WTC11 (cell line): Measurements from ENCODE around the gene STARD5. TPM values are rescaled to one million over a fixed set of nuclear protein-coding genes. Genes with fewer than 3 reads are reported as not detected.

Experiments
- ATAC-seq: fragments of 200-7000 bp; cut with Tn5 transposase; 2 replicates; pipeline ENCODE4 v1.10.0; 2021; ENCODE audit warnings: mild to moderate bottlenecking, moderate library complexity
- CTCF ChIA-PET: fragments of 300-600 bp; sonication (Branson Sonifier 250); formaldehyde crosslinking; loops from one replicate; lab custom pipeline; 2021; ENCODE audit warnings: antibody characterized with exemption; lab: Charles Lee
- POLR2A ChIA-PET: fragments of 350-600 bp; sonication (Branson Sonifier 250); formaldehyde crosslinking; loops from one replicate; lab custom pipeline; 2021; ENCODE audit warnings: antibody characterized with exemption; lab: Charles Lee
- DNase-seq: peaks from one replicate; pipeline ENCODE4 v3.0.0; 2021; ENCODE audit warnings: low spot score
- H3K27ac Mint-ChIP-seq: 2 replicates; pipeline ENCODE4 v1.8.0; 2021; ENCODE audit warnings: mixed read lengths
- H3K27me3 Mint-ChIP-seq: 2 replicates; pipeline ENCODE4 v1.8.0; 2021; ENCODE audit warnings: low read depth, mild to moderate bottlenecking, moderate library complexity, mixed read lengths
- H3K36me3 Mint-ChIP-seq: 2 replicates; pipeline ENCODE4 v1.8.0; 2021; ENCODE audit warnings: mixed read lengths
- H3K4me1 Mint-ChIP-seq: 2 replicates; pipeline ENCODE4 v1.8.0; 2022; ENCODE audit warnings: mixed read lengths
- H3K4me3 Mint-ChIP-seq: 2 replicates; pipeline ENCODE4 v1.8.0; 2021; ENCODE audit warnings: mild to moderate bottlenecking, moderate library complexity, mixed read lengths
- H3K9me3 Mint-ChIP-seq: 2 replicates; pipeline ENCODE4 v1.8.0; 2021; ENCODE audit warnings: mixed read lengths
- ATF1 ChIP-seq: sonication (generic); formaldehyde crosslinking; IDR thresholded peaks from 2 replicates; pipeline ENCODE4 v1.8.1; 2023; ENCODE audit warnings: mild to moderate bottlenecking, moderate library complexity, missing genetic modification reagents
- ATF6 ChIP-seq: sonication (generic); formaldehyde crosslinking; IDR thresholded peaks from 2 replicates; pipeline ENCODE4 v1.8.1; 2023; ENCODE audit warnings: mild to moderate bottlenecking, missing genetic modification reagents
- CDX4 ChIP-seq: fragments of 250-450 bp; sonication (Bioruptor Pico); IDR thresholded peaks from 2 replicates; pipeline ENCODE4 v1.9.0; 2021; ENCODE audit warnings: moderate library complexity, mild to moderate bottlenecking, inconsistent platforms, borderline replicate concordance
- CTCF ChIP-seq: fragments of 200-600 bp; IDR thresholded peaks from 2 replicates; pipeline ENCODE4 v1.8.0; 2022; ENCODE audit warnings: antibody characterized with exemption
- ELF4 ChIP-seq: sonication (generic); formaldehyde crosslinking; IDR thresholded peaks from 2 replicates; pipeline ENCODE4 v1.8.1; 2022; ENCODE audit warnings: low read depth, mild to moderate bottlenecking, moderate library complexity, missing genetic modification reagents
- EMX1 ChIP-seq: fragments of 250-450 bp; sonication (Bioruptor Pico); IDR thresholded peaks from 2 replicates; pipeline ENCODE4 v1.8.0; 2021; ENCODE audit warnings: mild to moderate bottlenecking
- GABPB1 ChIP-seq: sonication (generic); formaldehyde crosslinking; IDR thresholded peaks from 2 replicates; pipeline ENCODE4 v1.8.1; 2023; ENCODE audit warnings: mild to moderate bottlenecking, missing genetic modification reagents
- KAT7 ChIP-seq: sonication (generic); formaldehyde crosslinking; IDR thresholded peaks from 2 replicates; pipeline ENCODE4 v1.8.1; 2023; ENCODE audit warnings: missing genetic modification reagents, mild to moderate bottlenecking, borderline replicate concordance
- PRRX2 ChIP-seq: fragments of 250-450 bp; sonication (Bioruptor Pico); IDR thresholded peaks from 2 replicates; pipeline ENCODE4 v1.8.0; 2021; ENCODE audit warnings: mild to moderate bottlenecking
- SOX15 ChIP-seq: fragments of 250-450 bp; sonication (Bioruptor Pico); IDR thresholded peaks from 2 replicates; pipeline ENCODE4 v1.9.0; 2021; ENCODE audit warnings: mild to moderate bottlenecking
- TEAD1 ChIP-seq: sonication (generic); formaldehyde crosslinking; IDR thresholded peaks from 2 replicates; pipeline ENCODE4 v1.8.0; 2022; ENCODE audit warnings: mild to moderate bottlenecking, missing genetic modification reagents
- ZMAT4 ChIP-seq: fragments of 250-450 bp; sonication (Bioruptor Pico); IDR thresholded peaks from 2 replicates; pipeline ENCODE4 v1.9.0; 2021; ENCODE audit warnings: mild to moderate bottlenecking
- ZNF121 ChIP-seq: sonication (generic); formaldehyde crosslinking; IDR thresholded peaks from 2 replicates; pipeline ENCODE4 v1.8.0; 2023; ENCODE audit warnings: missing genetic modification reagents
- ZNF138 ChIP-seq: sonication (generic); formaldehyde crosslinking; conservative IDR thresholded peaks from 2 replicates; pipeline ENCODE4 v1.8.1; 2022; ENCODE audit warnings: mild to moderate bottlenecking, moderate library complexity, missing genetic modification reagents
- total RNA-seq: library from RNA; stranded (reverse); gene quantifications from 3 replicates; pipeline ENCODE4 v1.2.3, GENCODE V29; 2021
- TF ChIP-seq, protein P1 (sequence below): fragments of 250-450 bp; sonication (Bioruptor Pico); IDR thresholded peaks from 2 replicates; pipeline ENCODE4 v1.9.0; 2021; ENCODE audit warnings: mild to moderate bottlenecking, borderline replicate concordance
- TF ChIP-seq, protein P2 (sequence below): fragments of 250-450 bp; sonication (Bioruptor Pico); IDR thresholded peaks from 2 replicates; pipeline ENCODE4 v1.9.0; 2021; ENCODE audit warnings: mild to moderate bottlenecking
- TF ChIP-seq, protein P3 (sequence below): sonication (generic); formaldehyde crosslinking; IDR thresholded peaks from 2 replicates; pipeline ENCODE4 v1.8.0; 2023; ENCODE audit warnings: mild to moderate bottlenecking, missing genetic modification reagents
- TF ChIP-seq, protein P4 (sequence below): sonication (generic); formaldehyde crosslinking; IDR thresholded peaks from 2 replicates; pipeline ENCODE4 v1.8.0; 2022; ENCODE audit warnings: mild to moderate bottlenecking, missing genetic modification reagents

Gene STARD5
- total RNA-seq, 1 experiment from 2014 or later: 6.8 TPM

DNA sequence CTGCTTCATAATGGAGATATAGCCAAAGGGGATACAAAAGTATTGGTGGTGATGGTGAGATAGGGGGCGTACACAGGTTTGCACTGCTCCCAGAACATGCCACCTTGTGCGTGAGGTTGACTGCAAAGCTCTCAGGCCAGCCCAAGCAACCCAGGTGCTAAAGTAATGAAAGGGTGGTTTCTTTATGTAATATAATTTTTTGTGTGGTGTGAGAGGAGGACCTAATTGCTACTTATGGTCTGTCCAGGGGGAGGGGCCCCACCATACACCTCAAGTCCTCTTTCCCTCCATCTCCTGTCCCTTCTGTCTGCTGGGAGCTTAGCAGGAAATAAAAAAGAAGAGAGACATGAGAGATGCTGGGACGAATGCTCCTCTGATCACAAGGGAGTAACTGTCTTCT is 53.8 kb downstream of the STARD5 start:
- DNase-seq: no peak
- CTCF ChIA-PET: interaction anchor here (1.5 to 2.2 kb wide), 2 partner anchors 140 to 164 kb away, joined by 5 to 7 read pairs; no protein-coding TSS in a partner anchor
- no peaks in the 10 kb centered on the region; the same call in 1 of the 2 replicates for H3K27me3 Mint-ChIP-seq
- no peaks in the 10 kb centered on the region for H3K9me3 Mint-ChIP-seq
- TF ChIP-seq PRRX2 (CRISPR knock-in tag): no peak
- TF ChIP-seq ATF1: no peak
- TF ChIP-seq EMX1 (CRISPR knock-in tag): no peak
- no peak for TF ChIP-seq ZMAT4
- TF ChIP-seq, protein P1, sequence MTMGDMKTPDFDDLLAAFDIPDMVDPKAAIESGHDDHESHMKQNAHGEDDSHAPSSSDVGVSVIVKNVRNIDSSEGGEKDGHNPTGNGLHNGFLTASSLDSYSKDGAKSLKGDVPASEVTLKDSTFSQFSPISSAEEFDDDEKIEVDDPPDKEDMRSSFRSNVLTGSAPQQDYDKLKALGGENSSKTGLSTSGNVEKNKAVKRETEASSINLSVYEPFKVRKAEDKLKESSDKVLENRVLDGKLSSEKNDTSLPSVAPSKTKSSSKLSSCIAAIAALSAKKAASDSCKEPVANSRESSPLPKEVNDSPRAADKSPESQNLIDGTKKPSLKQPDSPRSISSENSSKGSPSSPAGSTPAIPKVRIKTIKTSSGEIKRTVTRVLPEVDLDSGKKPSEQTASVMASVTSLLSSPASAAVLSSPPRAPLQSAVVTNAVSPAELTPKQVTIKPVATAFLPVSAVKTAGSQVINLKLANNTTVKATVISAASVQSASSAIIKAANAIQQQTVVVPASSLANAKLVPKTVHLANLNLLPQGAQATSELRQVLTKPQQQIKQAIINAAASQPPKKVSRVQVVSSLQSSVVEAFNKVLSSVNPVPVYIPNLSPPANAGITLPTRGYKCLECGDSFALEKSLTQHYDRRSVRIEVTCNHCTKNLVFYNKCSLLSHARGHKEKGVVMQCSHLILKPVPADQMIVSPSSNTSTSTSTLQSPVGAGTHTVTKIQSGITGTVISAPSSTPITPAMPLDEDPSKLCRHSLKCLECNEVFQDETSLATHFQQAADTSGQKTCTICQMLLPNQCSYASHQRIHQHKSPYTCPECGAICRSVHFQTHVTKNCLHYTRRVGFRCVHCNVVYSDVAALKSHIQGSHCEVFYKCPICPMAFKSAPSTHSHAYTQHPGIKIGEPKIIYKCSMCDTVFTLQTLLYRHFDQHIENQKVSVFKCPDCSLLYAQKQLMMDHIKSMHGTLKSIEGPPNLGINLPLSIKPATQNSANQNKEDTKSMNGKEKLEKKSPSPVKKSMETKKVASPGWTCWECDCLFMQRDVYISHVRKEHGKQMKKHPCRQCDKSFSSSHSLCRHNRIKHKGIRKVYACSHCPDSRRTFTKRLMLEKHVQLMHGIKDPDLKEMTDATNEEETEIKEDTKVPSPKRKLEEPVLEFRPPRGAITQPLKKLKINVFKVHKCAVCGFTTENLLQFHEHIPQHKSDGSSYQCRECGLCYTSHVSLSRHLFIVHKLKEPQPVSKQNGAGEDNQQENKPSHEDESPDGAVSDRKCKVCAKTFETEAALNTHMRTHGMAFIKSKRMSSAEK (CRISPR knock-in tag): no peak
- no peak for TF ChIP-seq KAT7 (CRISPR knock-in tag)
- TF ChIP-seq, protein P2, sequence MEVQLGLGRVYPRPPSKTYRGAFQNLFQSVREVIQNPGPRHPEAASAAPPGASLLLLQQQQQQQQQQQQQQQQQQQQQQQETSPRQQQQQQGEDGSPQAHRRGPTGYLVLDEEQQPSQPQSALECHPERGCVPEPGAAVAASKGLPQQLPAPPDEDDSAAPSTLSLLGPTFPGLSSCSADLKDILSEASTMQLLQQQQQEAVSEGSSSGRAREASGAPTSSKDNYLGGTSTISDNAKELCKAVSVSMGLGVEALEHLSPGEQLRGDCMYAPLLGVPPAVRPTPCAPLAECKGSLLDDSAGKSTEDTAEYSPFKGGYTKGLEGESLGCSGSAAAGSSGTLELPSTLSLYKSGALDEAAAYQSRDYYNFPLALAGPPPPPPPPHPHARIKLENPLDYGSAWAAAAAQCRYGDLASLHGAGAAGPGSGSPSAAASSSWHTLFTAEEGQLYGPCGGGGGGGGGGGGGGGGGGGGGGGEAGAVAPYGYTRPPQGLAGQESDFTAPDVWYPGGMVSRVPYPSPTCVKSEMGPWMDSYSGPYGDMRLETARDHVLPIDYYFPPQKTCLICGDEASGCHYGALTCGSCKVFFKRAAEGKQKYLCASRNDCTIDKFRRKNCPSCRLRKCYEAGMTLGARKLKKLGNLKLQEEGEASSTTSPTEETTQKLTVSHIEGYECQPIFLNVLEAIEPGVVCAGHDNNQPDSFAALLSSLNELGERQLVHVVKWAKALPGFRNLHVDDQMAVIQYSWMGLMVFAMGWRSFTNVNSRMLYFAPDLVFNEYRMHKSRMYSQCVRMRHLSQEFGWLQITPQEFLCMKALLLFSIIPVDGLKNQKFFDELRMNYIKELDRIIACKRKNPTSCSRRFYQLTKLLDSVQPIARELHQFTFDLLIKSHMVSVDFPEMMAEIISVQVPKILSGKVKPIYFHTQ (CRISPR knock-in tag): no peak
- no peak for TF ChIP-seq CTCF
- TF ChIP-seq, protein P3, sequence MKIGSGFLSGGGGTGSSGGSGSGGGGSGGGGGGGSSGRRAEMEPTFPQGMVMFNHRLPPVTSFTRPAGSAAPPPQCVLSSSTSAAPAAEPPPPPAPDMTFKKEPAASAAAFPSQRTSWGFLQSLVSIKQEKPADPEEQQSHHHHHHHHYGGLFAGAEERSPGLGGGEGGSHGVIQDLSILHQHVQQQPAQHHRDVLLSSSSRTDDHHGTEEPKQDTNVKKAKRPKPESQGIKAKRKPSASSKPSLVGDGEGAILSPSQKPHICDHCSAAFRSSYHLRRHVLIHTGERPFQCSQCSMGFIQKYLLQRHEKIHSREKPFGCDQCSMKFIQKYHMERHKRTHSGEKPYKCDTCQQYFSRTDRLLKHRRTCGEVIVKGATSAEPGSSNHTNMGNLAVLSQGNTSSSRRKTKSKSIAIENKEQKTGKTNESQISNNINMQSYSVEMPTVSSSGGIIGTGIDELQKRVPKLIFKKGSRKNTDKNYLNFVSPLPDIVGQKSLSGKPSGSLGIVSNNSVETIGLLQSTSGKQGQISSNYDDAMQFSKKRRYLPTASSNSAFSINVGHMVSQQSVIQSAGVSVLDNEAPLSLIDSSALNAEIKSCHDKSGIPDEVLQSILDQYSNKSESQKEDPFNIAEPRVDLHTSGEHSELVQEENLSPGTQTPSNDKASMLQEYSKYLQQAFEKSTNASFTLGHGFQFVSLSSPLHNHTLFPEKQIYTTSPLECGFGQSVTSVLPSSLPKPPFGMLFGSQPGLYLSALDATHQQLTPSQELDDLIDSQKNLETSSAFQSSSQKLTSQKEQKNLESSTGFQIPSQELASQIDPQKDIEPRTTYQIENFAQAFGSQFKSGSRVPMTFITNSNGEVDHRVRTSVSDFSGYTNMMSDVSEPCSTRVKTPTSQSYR: no peak
- TF ChIP-seq, protein P4, sequence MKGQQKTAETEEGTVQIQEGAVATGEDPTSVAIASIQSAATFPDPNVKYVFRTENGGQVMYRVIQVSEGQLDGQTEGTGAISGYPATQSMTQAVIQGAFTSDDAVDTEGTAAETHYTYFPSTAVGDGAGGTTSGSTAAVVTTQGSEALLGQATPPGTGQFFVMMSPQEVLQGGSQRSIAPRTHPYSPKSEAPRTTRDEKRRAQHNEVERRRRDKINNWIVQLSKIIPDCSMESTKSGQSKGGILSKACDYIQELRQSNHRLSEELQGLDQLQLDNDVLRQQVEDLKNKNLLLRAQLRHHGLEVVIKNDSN (CRISPR knock-in tag): no peak
- H3K4me3 Mint-ChIP-seq: no peak overlapping the region
- H3K4me1 Mint-ChIP-seq: peaks cover 21% of the 10 kb centered on the region
- no peaks in the 10 kb centered on the region for H3K36me3 Mint-ChIP-seq
- POLR2A ChIA-PET: no interaction called here
- H3K27ac Mint-ChIP-seq: no peak overlapping the region
- no peak for ATAC-seq

DNA sequence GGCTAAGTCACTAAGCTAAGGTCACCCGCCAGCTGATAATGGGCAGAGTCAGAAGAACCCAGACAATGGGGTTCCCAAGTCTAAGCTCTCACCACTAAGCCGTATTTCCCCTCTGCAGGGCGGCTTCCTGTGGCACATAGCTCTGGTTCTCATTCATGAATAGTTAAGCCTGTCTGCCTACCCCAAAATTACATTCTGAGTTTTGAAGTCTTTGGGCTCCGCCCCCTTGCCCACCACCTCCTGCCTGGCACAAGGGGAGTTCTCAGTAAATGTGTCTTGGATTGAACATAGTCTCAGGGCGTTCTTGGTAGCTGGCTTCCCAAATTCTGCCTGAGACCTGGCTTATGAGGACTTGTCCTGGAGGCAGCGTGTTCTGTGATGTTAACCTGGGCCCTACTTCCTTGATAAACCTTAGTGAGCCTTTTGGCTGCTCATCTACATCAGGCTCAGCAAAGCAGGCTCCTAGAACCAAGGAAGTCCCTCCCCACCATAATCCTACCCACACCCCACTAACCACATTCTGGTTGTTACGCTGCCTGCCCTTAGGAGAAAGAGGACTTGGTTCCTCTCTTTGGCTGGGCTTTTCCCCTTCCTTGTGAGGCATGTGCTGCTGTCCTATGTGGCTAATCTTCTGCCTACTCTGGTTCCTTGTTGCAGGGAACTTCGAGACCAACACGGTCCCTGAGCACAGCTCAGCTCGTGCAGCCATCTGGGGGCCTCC is 54.9 kb downstream of the STARD5 start:
- POLR2A ChIA-PET: no interaction called here
- peaks cover 13% of the 10 kb centered on the region for H3K4me1 Mint-ChIP-seq
- no peak for DNase-seq
- ATAC-seq: no peak
- H3K4me3 Mint-ChIP-seq: no peak overlapping the region
- CTCF ChIA-PET: interaction anchor here (0.5 to 4.9 kb wide), 8 partner anchors 22 to 163 kb away, joined by 3 to 170 read pairs (median 4); no protein-coding TSS in a partner anchor
- H3K27me3 Mint-ChIP-seq: no peaks in the 10 kb centered on the region; the same call in 1 of the 2 replicates
- H3K36me3 Mint-ChIP-seq: no peaks in the 10 kb centered on the region
- no peak overlapping the region for H3K27ac Mint-ChIP-seq
- no peaks in the 10 kb centered on the region for H3K9me3 Mint-ChIP-seq
- no peak for TF ChIP-seq SOX15
- no peak for TF ChIP-seq ZNF138 (CRISPR knock-in tag)
- TF ChIP-seq ELF4: no peak
- no peak for TF ChIP-seq GABPB1
- no peak for TF ChIP-seq CDX4 (CRISPR knock-in tag)
- TF ChIP-seq TEAD1 (CRISPR knock-in tag): no peak
- TF ChIP-seq ZNF121 (CRISPR knock-in tag): no peak
- TF ChIP-seq ATF6 (CRISPR knock-in tag): no peak
